Loucy (cell line): ENCODE results near the gene RASA4B.
"Not testable (repeated sequence)": the region's sequence is repeated elsewhere in the genome, so short reads cannot be mapped to it uniquely, and the experiment has no call there.

Source experiments
- H2AFZ ChIP-seq: fragments of 200-600 bp; sonication (generic); 2 replicates; pipeline ENCODE4 v1.6.0; 2016; ENCODE audit warnings: antibody characterized with exemption, mild to moderate bottlenecking, low read length, moderate library complexity
- H3F3A ChIP-seq: fragments of 200-600 bp; 2 replicates; pipeline ENCODE4 v1.6.0; 2016; ENCODE audit warnings: antibody characterized with exemption, low read depth, mild to moderate bottlenecking
- H3K27me3 ChIP-seq: fragments of 200-600 bp; sonication (generic); 2 replicates; pipeline ENCODE4 v1.6.1; 2014; ENCODE audit warnings: low read length, mild to moderate bottlenecking; ENCODE audit not compliant: insufficient read depth, poor library complexity, severe bottlenecking
- H3K36me3 ChIP-seq: fragments of 200-600 bp; sonication (generic); 2 replicates; pipeline ENCODE4 v1.6.1; 2016; ENCODE audit warnings: low read length; ENCODE audit not compliant: insufficient read depth
- H3K4me1 ChIP-seq: fragments of 200-600 bp; sonication (generic); 2 replicates; pipeline ENCODE4 v1.5.1; 2014; ENCODE audit warnings: low read length, mild to moderate bottlenecking; ENCODE audit not compliant: insufficient read depth, poor library complexity, severe bottlenecking
- H3K4me2 ChIP-seq: fragments of 200-600 bp; sonication (generic); 2 replicates; pipeline ENCODE4 v1.6.0; 2014; ENCODE audit warnings: antibody characterized with exemption, low read length, low read depth, mild to moderate bottlenecking; ENCODE audit not compliant: poor library complexity, severe bottlenecking
- H3K4me3 ChIP-seq: fragments of 200-600 bp; sonication (generic); 2 replicates; pipeline ENCODE4 v1.5.1; 2014; ENCODE audit warnings: low read length, mild to moderate bottlenecking, mixed read lengths; ENCODE audit not compliant: poor library complexity, severe bottlenecking
- H3K79me2 ChIP-seq: fragments of 200-600 bp; sonication (generic); 2 replicates; pipeline ENCODE4 v1.6.1; 2014; ENCODE audit warnings: low read length; ENCODE audit not compliant: insufficient read depth
- H3K9ac ChIP-seq: fragments of 200-600 bp; sonication (generic); 2 replicates; pipeline ENCODE4 v1.6.0; 2014; ENCODE audit warnings: mild to moderate bottlenecking, low read depth, low read length, moderate library complexity; ENCODE audit not compliant: poor library complexity, severe bottlenecking
- H3K9me2 ChIP-seq: fragments of 200-600 bp; sonication (generic); replicated peaks from 2 replicates; pipeline ENCODE4 v1.6.1; 2016; ENCODE audit warnings: low read depth, low read length, mixed read lengths
- H3K9me3 ChIP-seq: fragments of 200-600 bp; sonication (generic); 2 replicates; pipeline ENCODE4 v1.6.1; 2014; ENCODE audit warnings: mild to moderate bottlenecking, antibody characterized with exemption, low read length, low read depth; ENCODE audit not compliant: insufficient read depth
- H4K20me1 ChIP-seq: fragments of 200-600 bp; sonication (generic); 2 replicates; pipeline ENCODE4 v1.6.0; 2014; ENCODE audit warnings: antibody characterized with exemption, low read length, mild to moderate bottlenecking; ENCODE audit not compliant: insufficient read depth, poor library complexity, severe bottlenecking

Gene RASA4B

GRCh38 chr7:102542083-102542482 lies 24.5 kb upstream of the RASA4B start:
- H2AFZ ChIP-seq, H3K9me2 ChIP-seq, H3F3A ChIP-seq, H3K9me3 ChIP-seq, H3K9ac ChIP-seq, H3K4me2 ChIP-seq, H3K27me3 ChIP-seq, H4K20me1 ChIP-seq, H3K79me2 ChIP-seq, H3K4me1 ChIP-seq, H3K4me3 ChIP-seq, H3K36me3 ChIP-seq: not testable (repeated sequence)

- not testable (repeated sequence) for H2AFZ ChIP-seq, H4K20me1 ChIP-seq, H3K9me2 ChIP-seq, H3K27me3 ChIP-seq, H3K4me3 ChIP-seq, H3F3A ChIP-seq, H3K36me3 ChIP-seq, H3K9ac ChIP-seq, H3K4me1 ChIP-seq, H3K4me2 ChIP-seq, H3K79me2 ChIP-seq, H3K9me3 ChIP-seq
Observed at GRCh38 chr7:102540604-102541003, 23.0 kb upstream of the RASA4B start.

GRCh38 chr7:102535062-102535615 lies 17.6 kb upstream of the RASA4B start:
- H3K9me3 ChIP-seq, H3K9ac ChIP-seq, H3F3A ChIP-seq, H2AFZ ChIP-seq, H4K20me1 ChIP-seq, H3K4me2 ChIP-seq, H3K4me1 ChIP-seq, H3K79me2 ChIP-seq, H3K4me3 ChIP-seq, H3K27me3 ChIP-seq, H3K9me2 ChIP-seq, H3K36me3 ChIP-seq: not testable (repeated sequence)

GRCh38 chr7:102532127-102532526 lies 14.6 kb upstream of the RASA4B start:
- not testable (repeated sequence) for H3K9me3 ChIP-seq, H3K4me2 ChIP-seq, H3K79me2 ChIP-seq, H3K9ac ChIP-seq, H3K4me3 ChIP-seq, H3F3A ChIP-seq, H3K27me3 ChIP-seq, H4K20me1 ChIP-seq, H3K9me2 ChIP-seq, H2AFZ ChIP-seq, H3K36me3 ChIP-seq, H3K4me1 ChIP-seq

GRCh38 chr7:102531583-102531982 lies 14.0 kb upstream of the RASA4B start:
- not testable (repeated sequence) for H3K9me2 ChIP-seq, H3K4me1 ChIP-seq, H3K9me3 ChIP-seq, H2AFZ ChIP-seq, H3F3A ChIP-seq, H4K20me1 ChIP-seq, H3K4me2 ChIP-seq, H3K4me3 ChIP-seq, H3K9ac ChIP-seq, H3K79me2 ChIP-seq, H3K36me3 ChIP-seq, H3K27me3 ChIP-seq

GRCh38 chr7:102527822-102528793 lies 10.5 kb upstream of the RASA4B start:
- H2AFZ ChIP-seq, H3K4me1 ChIP-seq, H3K9me3 ChIP-seq, H3K9ac ChIP-seq, H4K20me1 ChIP-seq, H3K4me3 ChIP-seq, H3K79me2 ChIP-seq, H3K36me3 ChIP-seq, H3K27me3 ChIP-seq, H3K9me2 ChIP-seq, H3F3A ChIP-seq, H3K4me2 ChIP-seq: not testable (repeated sequence)

- not testable (repeated sequence) for H3K79me2 ChIP-seq, H3K4me2 ChIP-seq, H3K9ac ChIP-seq, H3K4me1 ChIP-seq, H2AFZ ChIP-seq, H3K4me3 ChIP-seq, H3K27me3 ChIP-seq, H3K9me3 ChIP-seq, H3K9me2 ChIP-seq, H3K36me3 ChIP-seq, H4K20me1 ChIP-seq, H3F3A ChIP-seq
Observed at GRCh38 chr7:102527182-102527581, 9.6 kb upstream of the RASA4B start.
